HepG2 (cell line): ENCODE results near the gene TMEM220. TPM values are rescaled to one million over a fixed set of nuclear protein-coding genes. Genes with fewer than 3 reads are reported as not detected.

Experiments used
- AGO1 ChIP-seq: fragments of 200-400 bp; formaldehyde crosslinking; IDR thresholded peaks from 2 replicates; pipeline ENCODE4 v1.6.1; 2017; ENCODE audit warnings: mild to moderate bottlenecking, low read depth, low read length, moderate library complexity; ENCODE audit not compliant: poor library complexity, severe bottlenecking
- ATRX ChIP-seq: sonication (generic); formaldehyde crosslinking; IDR thresholded peaks from 2 replicates; pipeline ENCODE4 v1.4.0; 2020; ENCODE audit warnings: missing genetic modification reagents, borderline replicate concordance
- CHCHD3 ChIP-seq: sonication (generic); formaldehyde crosslinking; IDR thresholded peaks from 2 replicates; pipeline ENCODE4 v1.8.0; 2022; ENCODE audit warnings: mild to moderate bottlenecking, missing genetic modification reagents, moderate library complexity
- GATAD2A ChIP-seq: IDR thresholded peaks from 2 replicates; pipeline ENCODE4 v1.6.1; 2016
- GLI4 ChIP-seq: sonication (generic); formaldehyde crosslinking; IDR thresholded peaks from 2 replicates; pipeline ENCODE4 v1.5.1; 2020; ENCODE audit warnings: missing genetic modification reagents, mild to moderate bottlenecking, moderate library complexity, borderline replicate concordance
- IRX3 ChIP-seq: sonication (generic); formaldehyde crosslinking; IDR thresholded peaks from 2 replicates; pipeline ENCODE4 v1.8.1; 2023; ENCODE audit warnings: mild to moderate bottlenecking, low read depth, missing genetic modification reagents, borderline replicate concordance
- NKX3-1 ChIP-seq: sonication (generic); formaldehyde crosslinking; IDR thresholded peaks from 2 replicates; pipeline ENCODE4 v1.5.0; 2020; ENCODE audit warnings: missing genetic modification reagents
- NR2F1 ChIP-seq, 2 experiments: fragments of 450-650 bp in 1 of 2; formaldehyde crosslinking in 1 of 2; IDR thresholded peaks; 2 replicates each; pipeline versions ENCODE4 v1.5.0 to v1.6.1; 2016 to 2020; ENCODE audit warnings: mild to moderate bottlenecking in 1 of 2, missing compliant biosample characterization in 1 of 2, missing genetic modification reagents in 1 of 2, moderate library complexity in 1 of 2
- PHF21A ChIP-seq: sonication (generic); formaldehyde crosslinking; IDR thresholded peaks from 2 replicates; pipeline ENCODE4 v1.5.0; 2020; ENCODE audit warnings: mild to moderate bottlenecking, missing genetic modification reagents
- PRMT3 ChIP-seq: sonication (generic); formaldehyde crosslinking; IDR thresholded peaks from 2 replicates; pipeline ENCODE4 v1.8.1; 2022; ENCODE audit warnings: low read depth, mild to moderate bottlenecking, moderate library complexity, missing genetic modification reagents, borderline replicate concordance
- PTBP1 ChIP-seq: fragments of 200-400 bp; formaldehyde crosslinking; IDR thresholded peaks from 2 replicates; pipeline ENCODE4 v1.6.1; 2018; ENCODE audit warnings: low read length, low read depth; ENCODE audit not compliant: poor library complexity, severe bottlenecking
- RARG ChIP-seq: sonication (generic); formaldehyde crosslinking; IDR thresholded peaks from 2 replicates; pipeline ENCODE4 v1.4.0; 2020; ENCODE audit warnings: low read depth, mild to moderate bottlenecking, missing genetic modification reagents
- SETDB1 ChIP-seq: sonication (generic); formaldehyde crosslinking; IDR thresholded peaks from 2 replicates; pipeline ENCODE4 v1.5.1; 2020; ENCODE audit warnings: missing genetic modification reagents, mild to moderate bottlenecking, borderline replicate concordance
- TARDBP ChIP-seq: sonication (generic); formaldehyde crosslinking; IDR thresholded peaks from 2 replicates; pipeline ENCODE4 v1.8.0; 2022; ENCODE audit warnings: mild to moderate bottlenecking, missing genetic modification reagents
- YEATS2 ChIP-seq: sonication (generic); formaldehyde crosslinking; IDR thresholded peaks from 2 replicates; pipeline ENCODE4 v1.4.0; 2020; ENCODE audit warnings: missing genetic modification reagents, borderline replicate concordance
- YY1 ChIP-seq: IDR thresholded peaks from 2 replicates; pipeline ENCODE4 v1.6.1; 2011; ENCODE audit warnings: low read length, low read depth, moderate library complexity, mild to moderate bottlenecking; ENCODE audit not compliant: insufficient read depth, insufficient replicate concordance
- ZC3H4 ChIP-seq: sonication (generic); formaldehyde crosslinking; IDR thresholded peaks from 2 replicates; pipeline ENCODE4 v1.4.0; 2020; ENCODE audit warnings: missing genetic modification reagents, borderline replicate concordance
- ZNF329 ChIP-seq: sonication (generic); formaldehyde crosslinking; IDR thresholded peaks from 2 replicates; pipeline ENCODE4 v1.9.0; 2021; ENCODE audit warnings: low read depth, mild to moderate bottlenecking, missing genetic modification reagents
- ZNF350 ChIP-seq: sonication (generic); formaldehyde crosslinking; IDR thresholded peaks from 2 replicates; pipeline ENCODE4 v1.4.0; 2020; ENCODE audit warnings: mild to moderate bottlenecking, low read depth, missing genetic modification reagents, borderline replicate concordance
- ZNF546 ChIP-seq: sonication (generic); formaldehyde crosslinking; conservative IDR thresholded peaks from 2 replicates; pipeline ENCODE4 v1.8.1; 2023; ENCODE audit warnings: mild to moderate bottlenecking, missing genetic modification reagents
- ZNF670 ChIP-seq: sonication (generic); formaldehyde crosslinking; IDR thresholded peaks from 2 replicates; pipeline ENCODE4 v1.8.0; 2022; ENCODE audit warnings: mild to moderate bottlenecking, missing genetic modification reagents, borderline replicate concordance
- ZNF777 ChIP-seq: sonication (generic); formaldehyde crosslinking; IDR thresholded peaks from 2 replicates; pipeline ENCODE4 v1.4.0; 2020; ENCODE audit warnings: missing genetic modification reagents
- ZSCAN12 ChIP-seq: sonication (generic); formaldehyde crosslinking; IDR thresholded peaks from 2 replicates; pipeline ENCODE4 v1.9.0; 2021; ENCODE audit warnings: mild to moderate bottlenecking, missing genetic modification reagents
- polyA plus RNA-seq, 8 experiments: library from polyadenylated mRNA; depleted of rRNA in 3 of 8; stranded (reverse) in 7 of 8; unstranded in 1 of 8; fragments of >200 nt; fragmentation: Illumina TruSeq in 4 of 8; extraction: Trizol in 4 of 8; gene quantifications; 2 replicates each; pipeline versions ENCODE4 v1.2.1 to v1.2.3, GENCODE V29; 2011 to 2016; ENCODE audit warnings: low read depth in 4 of 8, missing spikeins in 1 of 8, mixed read lengths in 1 of 8; ENCODE audit not compliant: insufficient read depth in 1 of 8
- total RNA-seq, 5 experiments: library from RNA; depleted of rRNA; stranded (reverse); fragments of >200 nt; fragmentation: Illumina TruSeq; extraction: Trizol; gene quantifications; 2 replicates each; pipeline ENCODE4 v1.2.3, GENCODE V29; 2016; ENCODE audit warnings: low read depth in 1 of 5
- TF ChIP-seq, protein P1 (sequence below): IDR thresholded peaks from 2 replicates; pipeline ENCODE4 v1.4.0; 2020; ENCODE audit warnings: mild to moderate bottlenecking, missing genetic modification reagents
- TF ChIP-seq, protein P2 (sequence below): sonication (generic); formaldehyde crosslinking; IDR thresholded peaks from 2 replicates; pipeline ENCODE4 v1.8.0; 2022; ENCODE audit warnings: missing genetic modification reagents, low read depth, mild to moderate bottlenecking, borderline replicate concordance
- TF ChIP-seq, protein P3 (sequence below): sonication (generic); formaldehyde crosslinking; conservative IDR thresholded peaks from 2 replicates; pipeline ENCODE4 v1.8.0; 2022; ENCODE audit warnings: mild to moderate bottlenecking, moderate library complexity, missing genetic modification reagents

Gene TMEM220
- total and polyA plus RNA-seq, 2 of the 13 experiments (the other 11 are each of a cell fraction or from before 2014, with no cell fraction given), result 1.3 to 2.2 TPM

DNA sequence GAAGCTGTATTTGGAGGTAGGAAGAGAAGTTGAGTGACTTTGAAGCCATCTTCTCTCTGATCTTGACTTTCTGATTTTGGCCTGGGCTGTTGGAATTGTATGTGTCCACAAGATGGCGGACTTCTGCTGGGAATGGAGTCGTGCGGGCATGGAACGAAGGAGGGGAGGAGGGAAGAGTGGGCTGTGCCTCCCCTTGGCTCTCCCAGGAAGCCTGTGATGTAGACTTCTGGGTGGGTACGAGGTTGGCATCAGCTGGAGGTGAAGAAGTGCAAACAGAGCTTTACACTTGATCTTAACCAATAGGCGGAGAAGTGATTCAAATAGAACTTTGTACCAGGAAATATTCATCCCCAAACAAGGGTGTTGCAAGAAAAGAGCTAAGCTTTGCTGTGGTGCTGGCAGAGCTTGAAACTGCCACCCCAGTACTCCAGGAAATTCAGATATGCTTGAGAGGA is 7.4 kb upstream of the TMEM220 start (continued):
- no peak for TF ChIP-seq SETDB1
- TF ChIP-seq, protein P1, sequence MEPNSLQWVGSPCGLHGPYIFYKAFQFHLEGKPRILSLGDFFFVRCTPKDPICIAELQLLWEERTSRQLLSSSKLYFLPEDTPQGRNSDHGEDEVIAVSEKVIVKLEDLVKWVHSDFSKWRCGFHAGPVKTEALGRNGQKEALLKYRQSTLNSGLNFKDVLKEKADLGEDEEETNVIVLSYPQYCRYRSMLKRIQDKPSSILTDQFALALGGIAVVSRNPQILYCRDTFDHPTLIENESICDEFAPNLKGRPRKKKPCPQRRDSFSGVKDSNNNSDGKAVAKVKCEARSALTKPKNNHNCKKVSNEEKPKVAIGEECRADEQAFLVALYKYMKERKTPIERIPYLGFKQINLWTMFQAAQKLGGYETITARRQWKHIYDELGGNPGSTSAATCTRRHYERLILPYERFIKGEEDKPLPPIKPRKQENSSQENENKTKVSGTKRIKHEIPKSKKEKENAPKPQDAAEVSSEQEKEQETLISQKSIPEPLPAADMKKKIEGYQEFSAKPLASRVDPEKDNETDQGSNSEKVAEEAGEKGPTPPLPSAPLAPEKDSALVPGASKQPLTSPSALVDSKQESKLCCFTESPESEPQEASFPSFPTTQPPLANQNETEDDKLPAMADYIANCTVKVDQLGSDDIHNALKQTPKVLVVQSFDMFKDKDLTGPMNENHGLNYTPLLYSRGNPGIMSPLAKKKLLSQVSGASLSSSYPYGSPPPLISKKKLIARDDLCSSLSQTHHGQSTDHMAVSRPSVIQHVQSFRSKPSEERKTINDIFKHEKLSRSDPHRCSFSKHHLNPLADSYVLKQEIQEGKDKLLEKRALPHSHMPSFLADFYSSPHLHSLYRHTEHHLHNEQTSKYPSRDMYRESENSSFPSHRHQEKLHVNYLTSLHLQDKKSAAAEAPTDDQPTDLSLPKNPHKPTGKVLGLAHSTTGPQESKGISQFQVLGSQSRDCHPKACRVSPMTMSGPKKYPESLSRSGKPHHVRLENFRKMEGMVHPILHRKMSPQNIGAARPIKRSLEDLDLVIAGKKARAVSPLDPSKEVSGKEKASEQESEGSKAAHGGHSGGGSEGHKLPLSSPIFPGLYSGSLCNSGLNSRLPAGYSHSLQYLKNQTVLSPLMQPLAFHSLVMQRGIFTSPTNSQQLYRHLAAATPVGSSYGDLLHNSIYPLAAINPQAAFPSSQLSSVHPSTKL (CRISPR knock-in tag), result no peak
- peak; percentile 45; the same call in 1 of the 2 replicates for TF ChIP-seq GATAD2A
- no peak for TF ChIP-seq CHCHD3 (CRISPR knock-in tag)
- TF ChIP-seq ZNF670 (CRISPR knock-in tag), result no peak
- no peak for TF ChIP-seq ATRX
- TF ChIP-seq YY1, result no peak
- no peak for TF ChIP-seq GLI4 (CRISPR knock-in tag)
- no peak for TF ChIP-seq ZC3H4 (CRISPR knock-in tag)
- no peak for TF ChIP-seq YEATS2 (CRISPR knock-in tag)
- no peak for TF ChIP-seq PHF21A (CRISPR knock-in tag)
- TF ChIP-seq AGO1, result no peak
- TF ChIP-seq PRMT3 (CRISPR knock-in tag), result no peak
- TF ChIP-seq ZNF329 (CRISPR knock-in tag), result no peak
- no peak for TF ChIP-seq NKX3-1
- no peak for TF ChIP-seq IRX3 (CRISPR knock-in tag)
- no peak for TF ChIP-seq ZSCAN12 (CRISPR knock-in tag)
- no peak for TF ChIP-seq ZNF546 (CRISPR knock-in tag)
- TF ChIP-seq, protein P2, sequence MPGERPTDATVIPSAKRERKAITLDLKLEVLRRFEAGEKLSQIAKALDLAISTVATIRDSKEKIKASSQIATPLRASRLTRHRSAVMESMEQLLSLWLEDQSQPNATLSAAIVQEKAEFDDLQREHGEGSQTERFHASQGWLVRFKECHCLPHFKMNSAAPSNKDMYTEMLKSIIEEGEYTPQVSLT, result no peak
- no peak for TF ChIP-seq ZNF350 (CRISPR knock-in tag)
- TF ChIP-seq ZNF777 (CRISPR knock-in tag), result no peak
- 0 out of 2 replicates have a peak, but pooled peaks have one; percentile 22 for TF ChIP-seq TARDBP (CRISPR knock-in tag)
- TF ChIP-seq RARG (CRISPR knock-in tag), result no peak
- TF ChIP-seq PTBP1, result no peak
- no peak for TF ChIP-seq NR2F1 (CRISPR knock-in tag; IDR thresholded peaks at IDR 0.05)
- TF ChIP-seq, protein P3, sequence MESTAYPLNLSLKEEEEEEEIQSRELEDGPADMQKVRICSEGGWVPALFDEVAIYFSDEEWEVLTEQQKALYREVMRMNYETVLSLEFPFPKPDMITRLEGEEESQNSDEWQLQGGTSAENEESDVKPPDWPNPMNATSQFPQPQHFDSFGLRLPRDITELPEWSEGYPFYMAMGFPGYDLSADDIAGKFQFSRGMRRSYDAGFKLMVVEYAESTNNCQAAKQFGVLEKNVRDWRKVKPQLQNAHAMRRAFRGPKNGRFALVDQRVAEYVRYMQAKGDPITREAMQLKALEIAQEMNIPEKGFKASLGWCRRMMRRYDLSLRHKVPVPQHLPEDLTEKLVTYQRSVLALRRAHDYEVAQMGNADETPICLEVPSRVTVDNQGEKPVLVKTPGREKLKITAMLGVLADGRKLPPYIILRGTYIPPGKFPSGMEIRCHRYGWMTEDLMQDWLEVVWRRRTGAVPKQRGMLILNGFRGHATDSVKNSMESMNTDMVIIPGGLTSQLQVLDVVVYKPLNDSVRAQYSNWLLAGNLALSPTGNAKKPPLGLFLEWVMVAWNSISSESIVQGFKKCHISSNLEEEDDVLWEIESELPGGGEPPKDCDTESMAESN (CRISPR knock-in tag), result no peak
